ENCODE data around the gene BTBD9.

Gene BTBD9

DNA sequence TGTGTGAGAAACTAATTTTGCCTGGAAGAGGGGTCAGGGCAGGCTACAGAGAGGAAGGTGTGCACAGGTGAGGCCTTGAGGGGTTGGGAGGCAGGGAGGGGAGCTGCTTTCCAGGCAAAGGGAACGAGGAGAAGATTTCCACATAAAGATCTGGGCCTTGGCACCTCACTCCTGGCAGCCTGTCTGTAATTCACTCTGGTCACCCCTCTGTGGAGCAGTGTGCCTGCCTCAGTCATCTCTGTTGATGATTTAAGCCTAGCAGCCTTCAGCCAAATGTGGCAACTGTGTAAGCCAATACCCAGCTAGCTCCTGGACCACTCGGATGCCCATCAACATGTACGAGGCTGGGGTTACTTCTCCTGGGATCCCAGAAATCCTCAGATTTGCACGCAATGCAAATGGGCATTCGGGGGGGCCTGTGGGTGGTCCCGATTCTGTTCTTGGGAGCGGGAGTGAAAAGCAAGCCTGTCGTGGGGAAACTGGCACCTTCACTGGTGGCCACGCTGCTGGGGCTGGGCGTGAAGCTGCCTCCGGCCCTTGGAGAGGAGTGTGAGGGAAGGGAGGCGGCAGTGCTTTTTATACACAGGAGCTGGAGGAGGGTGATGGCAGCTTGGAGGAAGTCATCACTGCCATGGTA lies 459.8 kb downstream of the BTBD9 start:
- no peak for DNase-seq (ENCODE audit: low read depth in 3 of 3)

DNA sequence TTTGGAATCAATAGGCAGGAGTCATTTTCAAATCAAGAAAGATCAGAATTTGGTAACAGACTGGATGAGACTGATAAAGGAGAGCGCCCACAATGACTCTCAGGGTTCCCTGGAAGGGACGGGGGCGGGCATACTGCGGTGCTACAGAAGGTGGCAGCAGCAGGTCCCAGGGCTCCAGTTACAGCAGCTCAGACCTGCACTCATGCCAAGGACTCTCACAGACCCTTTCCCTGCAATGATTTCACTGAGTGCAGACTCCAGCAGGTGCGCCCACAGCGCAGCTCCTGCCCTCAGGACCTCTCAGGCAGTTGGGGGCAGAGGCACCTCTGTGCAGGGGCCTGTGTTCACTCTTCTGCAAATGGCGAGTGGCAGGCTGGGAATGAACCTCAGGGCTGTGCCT lies 460.4 kb downstream of the BTBD9 start:
- DNase-seq (ENCODE audit: low read depth in 3 of 3) = no peak

DNA sequence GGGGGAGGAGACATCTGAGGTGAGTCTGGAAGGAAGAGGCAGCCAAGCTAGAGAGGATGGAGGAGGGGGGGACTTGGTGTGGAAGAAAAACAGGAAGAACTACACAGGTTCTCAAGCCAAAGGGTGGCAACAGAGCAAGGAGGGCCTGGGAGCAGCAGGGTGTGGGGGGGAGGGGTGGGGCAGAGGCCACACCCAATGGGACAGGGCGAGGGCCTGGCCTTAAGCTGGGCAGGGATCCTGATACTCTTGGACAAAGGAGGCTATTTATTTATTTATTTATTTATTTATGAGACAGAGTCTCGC lies 461.2 kb downstream of the BTBD9 start:
- no peak for DNase-seq (ENCODE audit: low read depth in 3 of 3)

DNA sequence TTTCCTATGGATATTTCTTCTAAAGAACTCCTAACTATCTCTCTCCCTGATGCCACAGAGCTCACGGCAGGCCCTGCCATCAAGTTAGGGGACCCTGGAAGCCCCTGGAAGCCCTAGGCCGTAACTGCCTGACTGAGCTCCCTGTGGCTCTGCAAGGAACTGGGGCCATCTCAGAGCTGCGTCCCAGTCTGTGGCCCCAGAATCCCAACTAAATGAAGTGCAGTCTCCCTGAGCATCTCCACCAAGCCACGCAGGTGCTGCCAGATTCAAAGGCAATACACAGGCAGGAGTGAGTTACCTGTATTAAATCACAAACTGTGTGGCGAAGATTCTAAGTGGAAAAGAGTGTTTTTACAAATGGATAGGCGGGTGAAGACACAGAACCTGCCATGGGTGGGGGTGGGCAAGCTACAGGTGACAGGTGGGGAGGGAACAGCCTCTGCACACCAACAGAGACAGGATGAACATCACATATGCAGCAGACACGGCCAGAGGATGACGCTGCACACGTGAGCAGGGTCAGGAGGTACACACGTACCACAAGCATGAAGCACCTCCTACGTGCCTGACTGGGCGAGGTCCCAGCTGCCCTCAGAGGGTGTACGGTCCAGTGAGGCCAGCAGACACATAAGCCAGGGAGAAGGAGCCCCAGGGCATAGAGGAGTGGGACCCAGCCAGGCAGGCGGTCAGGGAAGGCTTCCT lies 461.7 kb downstream of the BTBD9 start:
- no peak for DNase-seq (ENCODE audit: low read depth in 3 of 3)

DNA sequence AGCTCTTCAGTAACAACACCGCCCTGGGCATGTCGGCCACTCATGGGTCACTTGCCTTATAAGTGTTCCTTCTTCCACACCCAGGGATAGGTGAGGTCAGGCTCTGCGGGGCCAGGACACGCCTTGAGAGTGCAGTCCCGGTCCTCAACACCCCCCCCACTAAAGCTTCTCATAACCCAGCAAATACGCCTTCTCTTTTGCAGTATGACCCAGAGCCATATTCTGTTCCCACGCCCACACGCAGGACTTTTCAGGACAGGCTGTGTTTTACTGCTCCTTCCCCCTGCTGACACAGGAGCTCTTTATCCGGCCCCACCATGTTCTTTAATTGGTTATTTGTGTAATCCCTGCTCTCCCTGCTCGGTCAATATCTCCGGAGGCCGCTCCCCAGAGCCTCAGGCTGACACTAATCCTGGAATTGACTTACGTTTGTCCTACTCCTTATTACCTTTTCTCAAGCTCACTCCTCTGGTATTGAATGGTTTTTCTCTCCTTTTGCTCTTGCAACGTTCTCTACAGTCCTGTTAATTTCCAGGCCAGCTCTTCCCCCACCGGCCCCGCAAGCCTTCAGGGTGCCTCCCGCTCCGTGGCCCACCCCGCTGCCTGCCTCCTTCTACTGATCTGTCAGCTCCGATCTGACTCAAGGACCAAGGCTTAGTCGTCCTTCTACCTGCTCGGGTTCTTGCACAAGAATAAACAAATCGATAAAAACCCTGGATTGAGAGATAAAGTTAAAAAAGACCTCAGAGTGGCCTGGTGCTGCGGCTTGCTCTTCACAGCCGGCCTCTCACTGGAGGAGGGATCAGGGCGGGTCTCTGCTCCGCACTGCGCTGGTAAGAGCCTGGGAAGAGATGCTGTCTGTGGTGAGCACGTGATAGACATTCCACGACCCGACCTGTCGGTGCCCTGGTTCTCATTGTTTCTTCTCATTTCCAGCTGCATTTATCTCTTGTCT lies 462.7 kb downstream of the BTBD9 start:
- no peak for DNase-seq (ENCODE audit: low read depth in 3 of 3)

DNA sequence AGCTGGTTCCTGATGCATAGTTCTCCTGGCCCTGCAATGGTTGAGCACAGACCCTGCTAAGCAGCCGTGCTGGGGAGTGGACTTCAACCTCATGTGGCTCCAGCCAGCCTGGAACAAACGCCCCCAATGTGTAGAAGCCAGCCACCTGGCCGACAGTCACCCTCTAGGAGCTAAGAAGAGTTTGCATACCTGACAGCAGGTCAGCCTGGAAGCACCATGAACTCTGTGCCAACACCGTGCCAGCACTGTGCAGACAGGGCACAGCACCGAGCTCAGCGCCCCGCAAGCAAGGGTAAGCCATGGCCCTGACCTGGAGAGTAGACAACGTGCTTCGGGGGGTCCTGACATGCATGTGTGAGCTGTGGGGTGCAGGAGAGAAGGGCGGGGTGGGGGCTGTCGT lies 463.9 kb downstream of the BTBD9 start:
- no peak for DNase-seq (ENCODE audit: low read depth in 3 of 3)

DNA sequence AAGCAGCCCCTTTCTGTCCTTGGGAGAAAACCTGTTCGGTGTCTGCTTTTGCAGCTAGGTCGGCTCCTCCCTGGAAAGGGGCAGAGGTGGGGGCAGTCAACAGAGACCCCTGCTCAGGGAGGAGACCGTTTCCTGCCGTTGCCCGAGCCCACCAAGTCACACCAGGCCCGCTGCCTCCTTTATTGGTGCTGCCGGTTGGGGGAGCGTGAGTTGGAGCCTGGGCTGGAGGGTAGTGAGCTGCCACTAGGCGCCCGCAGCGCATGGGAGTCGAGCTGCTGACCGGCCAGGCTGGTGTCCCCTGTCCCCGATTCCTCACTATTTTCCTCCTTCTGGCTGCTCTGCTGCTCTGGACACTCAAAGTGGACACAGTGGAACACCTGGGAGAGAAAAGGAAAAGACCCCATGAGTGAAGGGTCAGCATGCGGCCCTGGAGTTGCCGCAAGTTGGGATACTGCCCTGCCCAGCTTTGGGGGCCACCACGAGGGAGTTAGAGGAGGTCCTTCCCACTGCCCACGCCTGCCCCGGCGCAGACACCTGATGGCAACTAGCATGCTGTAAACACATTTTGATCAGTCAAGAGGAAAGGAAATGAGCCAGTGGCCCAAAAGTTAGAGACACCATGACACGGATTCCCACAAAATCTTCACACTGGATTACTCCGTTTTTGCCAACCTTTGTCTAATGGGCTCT lies 464.8 kb downstream of the BTBD9 start:
- DNase-seq (ENCODE audit: low read depth in 3 of 3) = no peak

DNA sequence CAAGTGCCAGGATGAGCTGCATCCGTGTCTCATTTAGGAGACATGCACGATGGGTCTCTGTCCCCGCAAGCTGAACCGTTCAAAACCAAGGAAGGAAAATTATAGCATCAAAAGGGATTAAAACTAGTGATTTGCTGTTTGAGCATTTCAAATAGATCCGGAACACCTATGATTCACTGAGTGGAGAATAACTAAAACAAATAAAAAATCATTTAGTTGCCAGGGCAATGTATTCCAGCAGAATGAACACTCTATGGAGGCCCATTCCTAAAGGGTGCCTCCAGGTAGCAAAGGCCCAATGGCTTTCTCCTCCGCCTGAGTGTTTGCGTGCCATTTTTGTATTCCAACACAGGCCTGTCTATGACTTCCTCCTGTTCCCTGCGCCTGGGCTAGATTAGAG lies 465.4 kb downstream of the BTBD9 start:
- no peak for DNase-seq (ENCODE audit: low read depth in 3 of 3)

DNA sequence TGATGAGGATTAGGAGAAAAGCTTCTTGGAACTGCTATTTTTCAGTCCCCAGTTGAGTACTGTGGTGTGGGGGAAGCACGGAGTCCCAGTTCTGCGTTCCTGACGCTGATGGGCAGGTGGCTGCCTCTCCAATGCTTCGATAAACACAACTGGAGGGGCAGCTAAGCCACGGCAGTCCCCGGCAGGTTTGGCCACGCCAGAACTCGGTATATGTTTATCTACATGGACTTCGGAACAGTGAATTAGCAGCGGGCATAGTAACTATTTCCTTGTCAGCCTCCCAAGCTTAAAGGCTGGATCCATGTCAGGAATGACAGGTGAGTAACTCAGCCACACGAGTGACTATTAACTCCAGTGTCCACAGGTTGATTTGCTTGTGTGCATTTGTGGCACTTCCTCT lies 465.8 kb downstream of the BTBD9 start:
- DNase-seq (ENCODE audit: low read depth in 3 of 3) = no peak

GRCh38 chr6:38172739-38173410 lies 466.9 kb downstream of the BTBD9 start:
- DNase-seq (ENCODE audit: low read depth in 3 of 3) = no peak

GRCh38 chr6:38171997-38172738 lies 467.6 kb downstream of the BTBD9 start:
- DNase-seq (ENCODE audit: low read depth in 3 of 3) = no peak

DNA sequence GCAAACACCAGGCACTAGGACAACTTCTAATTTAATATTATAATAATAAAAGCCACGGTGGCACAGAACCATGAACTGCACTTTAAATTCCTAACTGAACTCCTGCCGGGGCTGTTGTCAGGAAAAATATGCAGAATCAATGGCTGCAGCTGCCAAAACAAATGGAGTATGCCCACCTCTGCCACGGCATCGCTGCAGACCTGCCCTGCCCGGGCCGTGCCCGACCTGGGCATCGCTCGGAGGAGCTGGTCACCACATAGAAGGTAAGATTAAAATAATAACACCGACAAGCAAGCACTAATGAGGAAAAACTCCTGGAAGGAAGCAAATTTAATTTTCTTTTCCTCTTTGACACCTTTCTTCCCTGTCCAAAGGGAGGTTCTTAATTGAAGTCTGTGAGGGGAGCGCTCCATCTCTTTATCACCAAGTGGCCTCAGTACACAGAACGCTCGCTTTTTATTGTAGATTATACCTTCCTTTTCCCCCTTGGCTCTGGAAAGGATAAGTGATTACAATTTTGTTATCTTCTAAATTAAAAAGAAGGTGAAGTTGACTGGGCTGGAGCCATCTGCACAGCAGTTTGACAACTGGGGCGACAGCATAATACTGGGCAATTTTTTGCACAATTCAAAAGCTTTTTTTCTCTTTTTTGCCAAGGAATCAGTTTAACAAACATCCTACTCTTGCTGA lies 468.9 kb downstream of the BTBD9 start:
- no peak for DNase-seq (ENCODE audit: low read depth in 3 of 3)

- DNase-seq (ENCODE audit: low read depth in 3 of 3) = no peak
Observed at GRCh38 chr6:38169977-38170526, 469.7 kb downstream of the BTBD9 start.

- no peak for DNase-seq (ENCODE audit: low read depth in 3 of 3)
Observed at GRCh38 chr6:38169221-38169976, 470.3 kb downstream of the BTBD9 start.

GRCh38 chr6:38168699-38169098 lies 471.0 kb downstream of the BTBD9 start:
- DNase-seq (ENCODE audit: low read depth in 3 of 3) = no peak

DNA sequence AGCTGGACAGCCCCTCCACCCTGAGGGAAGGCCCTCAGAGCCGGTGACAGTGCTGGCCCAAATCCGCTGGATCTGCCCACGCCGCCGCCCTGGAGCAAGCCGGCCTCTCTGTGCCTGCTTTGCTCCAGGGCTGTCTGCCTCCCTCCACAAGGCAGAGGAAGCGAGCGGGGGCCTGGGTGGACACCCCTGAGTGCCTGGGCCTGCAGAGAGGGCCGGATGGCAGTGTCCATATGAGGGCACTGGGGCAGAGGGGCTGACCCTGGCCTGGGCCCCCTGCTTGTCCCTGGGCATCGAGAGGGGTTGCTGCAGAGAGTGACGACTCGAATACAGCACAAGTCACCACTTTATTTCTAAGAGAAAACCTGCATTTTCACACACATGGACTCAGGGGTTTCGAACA lies 471.6 kb downstream of the BTBD9 start:
- no peak for DNase-seq (ENCODE audit: low read depth in 3 of 3)

DNA sequence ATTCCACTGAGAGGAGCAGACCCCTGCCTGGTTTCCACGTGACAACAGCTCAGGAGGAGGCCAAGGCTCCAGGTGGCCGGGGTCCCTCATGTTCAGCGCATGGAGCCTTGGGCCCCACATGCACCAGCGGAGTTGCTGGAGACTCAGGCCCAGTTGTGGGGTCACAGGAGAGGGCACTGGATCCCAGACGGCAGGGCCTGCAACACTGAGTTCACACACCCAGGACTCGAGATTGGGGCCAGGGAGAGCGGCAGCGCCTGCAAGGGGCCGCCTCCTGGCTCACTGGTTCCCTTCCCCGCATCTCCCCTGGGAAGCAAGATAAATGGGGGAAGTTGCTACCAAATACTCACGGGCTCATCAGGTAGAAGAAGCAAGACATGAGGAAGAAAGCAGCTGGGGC lies 472.1 kb downstream of the BTBD9 start:
- DNase-seq (ENCODE audit: low read depth in 3 of 3) = no peak

- DNase-seq (ENCODE audit: low read depth in 3 of 3) = no peak
Observed at GRCh38 chr6:38166411-38167240, 473.1 kb downstream of the BTBD9 start.
